Measurements from ENCODE around the gene S100A7A.
"Not testable (repeated sequence)": the region's sequence is repeated elsewhere in the genome, so short reads cannot be mapped to it uniquely, and the experiment has no call there.

Gene S100A7A

GRCh38 chr1:153395136-153395685, 21.1 kb upstream of the S100A7A start:
- no peak for DNase-seq (ENCODE audit: low spot score)

GRCh38 chr1:153395776-153396175, 20.5 kb upstream of the S100A7A start:
- no peak for DNase-seq (ENCODE audit: low spot score)

- no peak for DNase-seq (ENCODE audit: low spot score)
These were observed 19.9 kb upstream of the S100A7A start for GRCh38 chr1:153396461-153396860.

- DNase-seq (ENCODE audit: low spot score): no peak
These were observed 19.0 kb upstream of the S100A7A start for GRCh38 chr1:153397051-153397923.

GRCh38 chr1:153397924-153398651, 18.2 kb upstream of the S100A7A start:
- no peak for DNase-seq (ENCODE audit: low spot score)

GRCh38 chr1:153399401-153400055, 16.8 kb upstream of the S100A7A start:
- DNase-seq (ENCODE audit: low spot score): no peak

GRCh38 chr1:153400244-153400643, 16.1 kb upstream of the S100A7A start:
- no peak for DNase-seq (ENCODE audit: low spot score)

- no peak for DNase-seq (ENCODE audit: low spot score)
These were observed 14.9 kb upstream of the S100A7A start for GRCh38 chr1:153401461-153401860.

- DNase-seq (ENCODE audit: low spot score): no peak
These were observed 14.1 kb upstream of the S100A7A start for GRCh38 chr1:153402226-153402625.

GRCh38 chr1:153403421-153404085, 12.8 kb upstream of the S100A7A start:
- DNase-seq (ENCODE audit: low spot score): no peak

- DNase-seq (ENCODE audit: low spot score): no peak
These were observed 12.2 kb upstream of the S100A7A start for GRCh38 chr1:153404086-153404635.

- no peak for DNase-seq (ENCODE audit: low spot score)
These were observed 11.6 kb upstream of the S100A7A start for GRCh38 chr1:153404768-153405167.

- not testable (repeated sequence) for DNase-seq (ENCODE audit: low spot score)
These were observed 10.3 kb upstream of the S100A7A start for GRCh38 chr1:153405825-153406599.

- not testable (repeated sequence) for DNase-seq (ENCODE audit: low spot score)
These were observed 9.0 kb upstream of the S100A7A start for GRCh38 chr1:153407274-153407673.

- DNase-seq (ENCODE audit: low spot score): not testable (repeated sequence)
These were observed 2.4 kb upstream of the S100A7A start for GRCh38 chr1:153413961-153414360.

GRCh38 chr1:153417136-153417888, 992 bp downstream of the S100A7A start:
- DNase-seq (ENCODE audit: low spot score): no peak

GRCh38 chr1:153418758-153419435, 2.6 kb downstream of the S100A7A start:
- not testable (repeated sequence) for DNase-seq (ENCODE audit: low spot score)

- not testable (repeated sequence) for DNase-seq (ENCODE audit: low spot score)
These were observed 3.1 kb downstream of the S100A7A start for GRCh38 chr1:153419436-153419793.

GRCh38 chr1:153420306-153420705, 4.0 kb downstream of the S100A7A start:
- no peak for DNase-seq (ENCODE audit: low spot score)

Data from GM03348 (cell line).